ENCODE measurements around the gene TAS1R3.
"Not testable (repeated sequence)": the region's sequence is repeated elsewhere in the genome, so short reads cannot be mapped to it uniquely, and the experiment has no call there.

The TAS1R3 gene

GRCh38 chr1:1309251-1310108 lies 21.6 kb upstream of the TAS1R3 start:
- peak; percentile 35 to 64 (median 49) for DNase-seq

DNA sequence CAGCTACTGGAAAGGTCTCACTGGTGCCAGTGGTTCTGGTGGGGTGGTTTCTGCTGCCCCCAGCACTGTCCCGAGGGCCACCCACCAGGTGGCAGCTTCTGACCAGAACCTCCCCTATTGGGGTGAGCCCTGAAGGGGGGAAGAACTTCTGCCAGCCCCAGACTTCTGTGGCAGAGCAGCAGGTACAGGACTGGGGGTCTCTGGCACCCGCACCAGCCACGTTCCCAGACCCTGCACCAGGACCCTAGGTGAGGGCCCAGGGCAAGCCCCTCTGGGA lies 21.0 kb upstream of the TAS1R3 start:
- DNase-seq = no peak

- DNase-seq = no peak
Observed at GRCh38 chr1:1310476-1311053, 20.5 kb upstream of the TAS1R3 start.

GRCh38 chr1:1311107-1312104 lies 19.7 kb upstream of the TAS1R3 start:
- no peak for DNase-seq

GRCh38 chr1:1312450-1313314 lies 18.4 kb upstream of the TAS1R3 start:
- DNase-seq = no peak

GRCh38 chr1:1313500-1314236 lies 17.4 kb upstream of the TAS1R3 start:
- DNase-seq = no peak

- DNase-seq = no peak
Observed at GRCh38 chr1:1314237-1314586, 16.9 kb upstream of the TAS1R3 start.

DNA sequence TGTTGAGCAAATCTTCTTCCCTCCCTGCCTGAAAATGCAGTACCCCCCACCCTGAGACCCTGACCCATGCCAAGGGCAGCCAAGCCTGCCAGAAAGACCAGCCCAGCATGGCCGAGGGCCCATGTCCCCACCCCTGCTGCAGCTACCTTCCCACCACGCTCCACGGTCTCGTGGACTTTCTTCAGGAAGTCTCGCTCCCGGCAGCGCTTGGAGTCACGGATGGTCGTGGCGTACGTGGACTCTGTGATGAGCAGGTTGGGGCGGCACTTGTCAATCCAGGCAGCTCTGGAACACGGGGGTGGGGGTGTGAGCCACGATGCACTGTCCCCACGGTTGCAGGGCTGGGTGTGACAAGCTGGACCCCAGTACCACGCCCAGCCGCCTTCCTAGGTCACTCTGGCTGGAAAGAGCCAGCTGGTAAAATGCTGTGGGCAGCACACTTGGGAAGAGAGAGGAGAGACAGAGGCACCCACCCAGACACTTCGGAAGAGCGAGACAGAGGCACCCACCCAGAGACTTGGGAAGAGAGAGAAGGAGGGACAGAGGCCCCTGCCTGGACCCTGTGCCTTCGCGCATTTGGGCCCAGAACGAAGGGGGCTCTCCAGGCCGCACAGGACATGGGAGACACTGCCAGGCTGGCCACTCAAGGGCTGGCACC lies 16.3 kb upstream of the TAS1R3 start:
- DNase-seq = no peak

DNA sequence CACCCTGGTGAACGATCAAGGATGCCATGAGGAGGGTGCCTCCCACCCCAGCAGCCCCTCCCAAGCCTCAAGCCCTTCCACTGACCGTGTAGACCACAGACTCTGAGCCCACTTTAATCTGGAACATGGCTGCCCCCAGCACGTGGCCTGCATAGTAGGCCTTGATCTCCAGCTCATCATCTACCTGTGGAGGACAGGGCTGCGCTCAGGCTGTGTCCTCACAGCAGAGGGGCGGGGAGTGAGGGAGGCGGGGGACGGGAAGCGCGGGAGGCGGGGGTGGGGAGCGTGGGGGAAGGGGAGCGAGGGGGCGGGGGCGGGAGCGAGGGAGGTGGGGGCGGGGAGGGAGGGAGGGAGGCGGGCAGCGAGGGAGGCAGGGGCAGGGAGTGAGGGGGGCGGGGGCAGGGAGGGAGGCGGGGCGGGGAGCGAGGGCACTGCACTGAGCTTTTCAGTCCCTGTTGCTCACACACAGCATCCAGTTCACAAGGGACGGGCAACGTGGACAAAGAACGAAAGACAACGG lies 15.6 kb upstream of the TAS1R3 start:
- no peak for DNase-seq

GRCh38 chr1:1316199-1316598 lies 14.9 kb upstream of the TAS1R3 start:
- DNase-seq = not testable (repeated sequence)

- no peak for DNase-seq
Observed at GRCh38 chr1:1317420-1317819, 13.7 kb upstream of the TAS1R3 start.

GRCh38 chr1:1318131-1318652 lies 12.9 kb upstream of the TAS1R3 start:
- DNase-seq = peak in 2 of 3 experiments; percentile 23 to 41

DNA sequence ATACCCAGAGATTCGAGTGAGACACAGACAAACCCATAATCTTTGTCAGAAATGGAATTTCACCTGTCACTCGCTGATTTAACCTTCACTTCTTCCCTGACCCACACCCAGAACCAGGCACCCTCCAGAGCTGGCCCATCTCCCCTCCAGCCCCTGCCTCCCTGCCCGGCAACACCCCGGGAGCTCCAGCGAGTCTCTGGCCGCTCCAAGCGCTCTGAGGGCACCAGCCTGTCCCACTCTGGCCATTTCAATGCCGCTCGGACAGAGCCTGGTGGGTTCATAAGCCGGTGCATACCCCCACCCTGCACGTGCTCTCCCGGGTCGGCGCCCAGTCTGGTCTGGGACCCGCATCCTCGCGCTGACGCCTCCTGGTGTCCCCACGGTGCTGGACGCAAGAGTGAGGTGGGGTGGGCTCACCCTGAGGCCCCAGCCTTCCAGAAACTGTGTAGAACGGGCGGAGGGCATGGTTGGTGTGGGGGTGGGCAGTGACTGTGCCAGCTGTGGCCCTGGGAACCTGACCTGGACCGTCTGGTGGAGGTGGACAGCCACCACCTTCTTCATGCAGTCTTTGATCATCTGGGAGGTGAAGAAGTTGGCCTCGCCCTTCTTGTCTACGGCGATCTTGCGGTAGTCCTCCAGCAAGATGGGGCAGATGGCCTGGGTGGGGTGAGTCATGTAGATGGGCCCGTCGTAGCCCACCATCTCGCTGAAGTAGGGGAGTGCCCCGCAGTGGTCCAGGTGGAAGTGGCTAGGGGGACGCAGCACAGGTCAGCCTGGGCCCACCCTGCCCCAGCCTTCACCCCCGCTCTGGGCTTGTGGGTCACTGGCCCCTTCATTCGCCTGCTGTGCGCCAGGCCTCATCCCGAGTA lies 12.1 kb upstream of the TAS1R3 start:
- no peak for DNase-seq

GRCh38 chr1:1319646-1319941 lies 11.5 kb upstream of the TAS1R3 start:
- no peak for DNase-seq

GRCh38 chr1:1320666-1321448 lies 10.2 kb upstream of the TAS1R3 start:
- DNase-seq = no peak

DNA sequence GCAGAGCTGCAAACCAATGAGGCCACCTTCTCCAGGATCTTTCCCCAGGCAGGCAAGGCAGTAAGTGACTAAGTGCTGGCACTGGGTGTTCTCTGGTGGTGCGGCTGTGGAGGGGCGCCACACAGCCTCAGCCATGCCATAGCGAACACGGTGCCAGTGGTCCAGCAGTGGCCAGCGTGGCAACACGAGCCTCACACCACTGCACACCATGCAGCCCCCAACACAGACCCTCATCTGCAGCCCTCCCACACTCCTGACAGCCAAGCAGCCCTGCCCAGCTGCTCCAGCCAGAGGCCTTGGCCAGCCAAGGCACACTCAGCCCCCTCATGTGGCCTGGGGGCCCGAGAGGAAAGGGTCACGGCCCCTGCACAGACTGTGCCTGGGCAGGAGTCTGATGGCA lies 9.6 kb upstream of the TAS1R3 start:
- DNase-seq = no peak

- no peak for DNase-seq
Observed at GRCh38 chr1:1322418-1322817, 8.7 kb upstream of the TAS1R3 start.

- DNase-seq = no peak
Observed at GRCh38 chr1:1322952-1323351, 8.1 kb upstream of the TAS1R3 start.

GRCh38 chr1:1324084-1324523 lies 7.0 kb upstream of the TAS1R3 start:
- DNase-seq = no peak
